HG03175 (cell line): Measurements from ENCODE around the gene PVALB.
A peak's percentile ranks its signal among the peaks of the same experiment; 100 is the strongest.

Experiments used
- ATAC-seq: cut with Tn5 transposase; IDR thresholded peaks from one replicate; pipeline ENCODE4 v1.9.1; 2021; ENCODE audit warnings: mild to moderate bottlenecking, moderate library complexity; ENCODE audit not compliant: unreplicated experiment

PVALB gene

DNA sequence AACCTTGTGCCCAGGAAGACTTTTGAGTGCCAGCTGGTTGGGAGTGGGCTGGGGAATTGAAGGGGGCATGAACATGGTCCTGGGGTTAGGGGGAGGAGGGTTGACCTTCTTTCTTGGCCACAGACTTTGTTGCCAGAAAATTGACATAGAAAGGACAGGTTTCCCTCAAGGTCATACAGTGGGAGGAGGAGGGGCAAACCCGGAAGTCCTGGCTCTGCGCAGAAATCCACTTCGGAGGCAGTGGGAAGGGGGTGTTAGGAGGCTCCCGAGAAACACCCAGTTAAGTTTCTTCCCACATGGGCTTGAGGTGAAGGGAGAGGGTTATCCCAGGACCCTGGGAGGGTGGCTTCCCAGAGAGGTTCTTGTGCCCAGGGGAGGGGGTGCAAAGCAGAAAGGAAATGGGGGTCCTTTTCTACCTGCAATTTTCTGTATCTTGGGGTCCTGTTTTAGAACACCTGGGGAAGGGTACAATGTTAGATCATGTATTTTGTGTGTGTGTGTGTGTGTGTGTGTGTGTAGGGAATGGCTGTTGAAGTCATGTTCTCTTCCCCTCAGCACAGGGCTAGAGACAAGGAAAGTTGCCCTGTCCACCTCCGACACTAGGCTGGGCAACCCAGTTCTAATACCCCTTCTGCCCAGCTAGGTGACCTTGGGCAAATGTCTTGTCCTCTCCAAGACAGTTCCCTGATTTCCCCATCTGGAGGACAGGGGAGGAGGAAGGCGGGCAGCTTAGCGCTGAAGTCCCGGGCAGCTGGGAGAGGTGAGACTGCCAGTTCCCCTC is 1.1 kb downstream of the PVALB start:
- no peak for ATAC-seq

GRCh38 chr22:36814801-36815200 is 2.0 kb downstream of the PVALB start:
- ATAC-seq, result no peak

DNA sequence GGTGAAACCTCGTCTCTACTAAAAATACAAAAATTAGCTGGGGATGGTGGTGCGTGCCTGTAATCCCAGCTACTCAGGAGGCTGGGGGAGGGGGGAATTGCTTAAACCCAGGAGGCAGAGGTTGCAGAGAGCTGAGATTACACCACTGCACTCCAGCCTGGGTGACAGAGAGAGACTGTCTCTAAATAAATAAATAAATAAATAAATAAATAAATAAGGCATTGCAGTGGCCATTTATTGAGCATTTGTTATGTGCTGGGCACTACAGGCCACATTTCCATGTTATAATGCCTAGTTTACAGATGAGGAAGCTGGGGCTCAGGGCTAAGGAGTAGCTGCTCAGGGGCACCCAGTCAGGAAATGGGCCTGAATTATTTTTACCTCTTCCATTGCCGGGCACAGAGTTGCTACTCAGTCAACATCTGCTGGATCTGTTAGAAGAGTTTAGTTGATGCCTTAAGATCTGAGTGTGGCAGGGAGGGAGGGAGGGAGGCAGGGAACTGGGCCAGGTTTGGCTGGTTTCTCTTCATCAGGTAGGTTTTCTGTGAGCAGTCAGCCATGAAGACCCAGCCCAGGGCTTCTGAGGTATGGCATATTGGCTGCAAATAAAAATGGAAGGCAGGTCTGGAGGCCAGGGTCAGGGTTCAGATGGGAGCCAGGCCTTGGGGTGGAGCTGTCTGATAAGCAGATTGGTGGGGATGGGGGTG is 5.6 kb downstream of the PVALB start:
- ATAC-seq, result no peak

DNA sequence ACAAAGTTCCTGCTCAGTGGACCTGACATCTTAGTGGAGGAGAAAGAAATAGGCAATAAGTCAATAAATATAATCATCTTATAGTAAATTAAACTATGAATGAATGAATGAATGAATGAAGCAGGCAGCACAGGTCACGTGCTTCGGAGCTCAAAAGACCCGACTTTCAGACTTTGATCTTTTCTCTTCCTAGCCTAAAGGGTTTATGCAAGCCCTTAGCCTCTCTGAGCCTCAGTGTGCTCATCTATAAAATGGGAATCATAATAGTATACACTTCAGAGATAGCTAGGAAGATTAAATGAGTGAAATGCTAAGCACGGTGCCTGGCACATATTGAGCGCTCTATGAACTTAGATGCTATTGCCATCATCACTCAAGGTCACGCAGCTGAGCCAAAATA is 7.5 kb downstream of the PVALB start:
- ATAC-seq, result no peak

DNA sequence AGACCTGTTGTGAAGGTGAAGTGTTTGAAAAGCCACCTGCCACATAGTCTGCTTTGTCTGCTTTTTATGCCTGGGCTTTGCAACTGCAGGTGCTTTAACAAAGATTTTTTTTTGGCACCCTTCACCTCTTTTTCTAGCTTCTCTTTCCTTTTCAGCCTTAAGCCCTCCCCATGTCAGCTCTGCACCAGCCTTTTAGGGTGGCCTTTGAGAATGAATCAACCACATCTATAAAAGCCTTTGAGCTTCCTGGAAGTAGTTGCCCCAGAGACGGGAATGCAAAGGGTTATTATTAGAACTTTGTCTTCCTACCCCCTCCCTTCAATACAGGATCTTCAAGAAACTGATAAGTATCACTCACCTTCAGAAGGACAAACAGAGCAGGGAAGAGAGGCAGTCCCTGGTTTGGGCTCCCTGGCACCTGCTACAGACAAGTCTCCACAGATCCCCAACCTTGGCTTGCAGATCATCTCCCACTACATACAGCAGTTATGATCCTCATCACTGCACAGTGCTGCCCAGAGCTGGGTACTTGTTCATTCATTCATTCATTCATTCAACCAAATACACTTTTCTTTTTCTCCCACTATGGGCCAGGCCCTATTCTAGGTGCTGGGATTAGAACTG is 8.0 kb downstream of the PVALB start:
- ATAC-seq, result no peak

DNA sequence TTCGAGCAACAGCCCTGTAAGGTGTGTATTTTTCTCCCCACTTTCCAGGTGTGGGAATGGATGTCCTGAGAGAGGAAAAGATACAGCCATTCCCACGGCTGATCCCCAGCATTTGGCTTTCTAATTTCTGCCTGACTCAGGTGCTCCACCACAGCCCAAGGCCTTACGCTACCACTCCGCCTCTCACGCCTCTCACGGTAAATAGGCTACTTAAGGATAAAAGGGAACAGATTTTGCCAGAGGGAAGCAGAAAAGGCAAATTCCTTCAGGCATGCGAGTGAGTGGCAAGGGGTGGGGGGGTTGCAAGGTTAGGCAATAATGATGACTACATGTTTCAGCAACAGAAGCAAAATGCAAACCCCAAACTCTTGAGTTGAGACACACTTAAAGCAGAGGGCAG is 9.2 kb downstream of the PVALB start:
- ATAC-seq, result no peak

- no peak for ATAC-seq
Observed at GRCh38 chr22:36806835-36807234, 10.0 kb downstream of the PVALB start.

GRCh38 chr22:36803358-36803757 is 13.5 kb downstream of the PVALB start:
- ATAC-seq, result no peak

GRCh38 chr22:36798674-36799066 is 18.2 kb downstream of the PVALB start:
- no peak for ATAC-seq

GRCh38 chr22:36797911-36798673 is 18.7 kb downstream of the PVALB start:
- ATAC-seq, result no peak

- ATAC-seq, result no peak
Observed at GRCh38 chr22:36797374-36797773, 19.5 kb downstream of the PVALB start.

- ATAC-seq, result no peak
Observed at GRCh38 chr22:36796552-36797175, 20.2 kb downstream of the PVALB start.

- ATAC-seq, result no peak
Observed at GRCh38 chr22:36795633-36796032, 21.2 kb downstream of the PVALB start.

- no peak for ATAC-seq
Observed at GRCh38 chr22:36790648-36791047, 26.2 kb downstream of the PVALB start.

- ATAC-seq, result no peak
Observed at GRCh38 chr22:36787204-36787988, 29.4 kb downstream of the PVALB start.

- no peak for ATAC-seq
Observed at GRCh38 chr22:36783743-36784142, 33.1 kb downstream of the PVALB start.

- ATAC-seq, result peak; percentile 68
Observed at GRCh38 chr22:36781656-36782627, 34.9 kb downstream of the PVALB start.

- ATAC-seq, result no peak
Observed at GRCh38 chr22:36778020-36778419, 38.8 kb downstream of the PVALB start.

DNA sequence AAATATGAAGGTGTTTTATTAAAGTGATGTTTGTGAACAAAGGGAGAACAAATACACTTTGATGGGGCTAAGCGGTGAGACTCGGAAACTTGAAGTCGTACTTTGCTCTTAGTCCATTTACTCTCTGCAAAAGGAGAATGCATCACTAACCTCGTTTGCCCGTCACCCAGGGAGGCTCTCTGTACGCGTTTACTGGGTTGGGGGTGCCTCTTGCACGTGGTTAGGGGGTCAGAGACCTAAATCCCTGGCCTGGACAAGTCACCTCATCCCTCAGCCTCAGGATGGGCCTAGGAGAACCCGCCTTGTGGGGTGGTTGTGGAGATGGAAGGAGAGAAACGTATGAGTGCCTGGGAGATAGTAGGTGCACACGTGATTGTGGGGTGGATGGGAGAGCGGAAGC is 40.1 kb downstream of the PVALB start:
- ATAC-seq, result no peak
